Parathyroid adenoma (tissue), 2 donors: ENCODE data around the gene POLR2J.
"Not testable (repeated sequence)": the region's sequence is repeated elsewhere in the genome, so short reads cannot be mapped to it uniquely, and the experiment has no call there.

Experiments used
- H2AFZ ChIP-seq: fragments of 300-600 bp; sonication (generic); one replicate; pipeline ENCODE4 v1.7.0; 2017; ENCODE audit warnings: antibody characterized with exemption, mild to moderate bottlenecking
- H3K27ac ChIP-seq: fragments of 300-600 bp; sonication (generic); one replicate; pipeline ENCODE4 v1.7.0; 2017
- H3K27me3 ChIP-seq: fragments of 300-600 bp; sonication (generic); one replicate; pipeline ENCODE4 v1.7.0; 2017; ENCODE audit warnings: low read length; ENCODE audit not compliant: control insufficient read depth, insufficient read depth
- H3K36me3 ChIP-seq: fragments of 300-600 bp; sonication (generic); one replicate; pipeline ENCODE4 v1.7.0; 2017; ENCODE audit warnings: low read length; ENCODE audit not compliant: control insufficient read depth, insufficient read depth
- H3K4me1 ChIP-seq: fragments of 300-600 bp; sonication (generic); one replicate; pipeline ENCODE4 v1.7.0; 2017; ENCODE audit warnings: control low read depth
- H3K4me2 ChIP-seq: fragments of 300-600 bp; sonication (generic); one replicate; pipeline ENCODE4 v1.7.0; 2017; ENCODE audit warnings: low read length
- H3K4me3 ChIP-seq: fragments of 300-600 bp; sonication (generic); one replicate; pipeline ENCODE4 v1.7.0; 2017; ENCODE audit warnings: low read depth, low read length
- H3K79me2 ChIP-seq: fragments of 300-600 bp; sonication (generic); one replicate; pipeline ENCODE4 v1.7.0; 2017; ENCODE audit warnings: control low read depth
- H3K9ac ChIP-seq: fragments of 300-600 bp; sonication (generic); one replicate; pipeline ENCODE4 v1.7.0; 2017; ENCODE audit warnings: mild to moderate bottlenecking
- H3K9me3 ChIP-seq: fragments of 300-600 bp; sonication (generic); one replicate; pipeline ENCODE4 v1.7.0; 2017; ENCODE audit warnings: low read length; ENCODE audit not compliant: control insufficient read depth
- TF ChIP-seq, protein P1 (sequence below): fragments of 300-600 bp; sonication (generic); IDR thresholded peaks from one replicate; pipeline ENCODE4 v1.7.0; 2017; ENCODE audit warnings: antibody characterized with exemption, mild to moderate bottlenecking
- donor health status: primary hyperparathyroidism.

The POLR2J gene

DNA sequence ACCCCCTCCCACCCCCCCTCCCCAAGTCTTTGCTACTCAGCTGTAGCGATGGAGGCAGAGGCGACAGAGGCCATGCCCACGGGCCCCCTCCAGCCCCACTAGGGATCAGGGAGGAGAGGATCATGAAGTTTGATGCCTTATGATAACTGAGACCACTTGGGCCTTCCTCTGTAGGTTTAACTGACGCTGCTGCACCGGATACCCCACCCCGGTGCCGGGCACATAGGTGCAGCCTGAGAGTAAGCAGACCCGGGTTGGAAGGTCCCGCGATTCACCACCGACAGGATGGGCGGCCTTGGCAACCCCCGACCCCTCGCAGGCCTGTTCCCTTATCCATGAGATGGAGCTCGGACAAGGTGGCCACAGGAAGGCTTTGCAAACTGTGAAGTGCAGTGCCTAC, 15.3 kb upstream of the POLR2J start:
- not testable (repeated sequence) for H3K79me2 ChIP-seq, H3K36me3 ChIP-seq, H3K9ac ChIP-seq, H2AFZ ChIP-seq, H3K4me1 ChIP-seq, H3K27ac ChIP-seq, H3K9me3 ChIP-seq, H3K4me3 ChIP-seq, H3K27me3 ChIP-seq, H3K4me2 ChIP-seq

DNA sequence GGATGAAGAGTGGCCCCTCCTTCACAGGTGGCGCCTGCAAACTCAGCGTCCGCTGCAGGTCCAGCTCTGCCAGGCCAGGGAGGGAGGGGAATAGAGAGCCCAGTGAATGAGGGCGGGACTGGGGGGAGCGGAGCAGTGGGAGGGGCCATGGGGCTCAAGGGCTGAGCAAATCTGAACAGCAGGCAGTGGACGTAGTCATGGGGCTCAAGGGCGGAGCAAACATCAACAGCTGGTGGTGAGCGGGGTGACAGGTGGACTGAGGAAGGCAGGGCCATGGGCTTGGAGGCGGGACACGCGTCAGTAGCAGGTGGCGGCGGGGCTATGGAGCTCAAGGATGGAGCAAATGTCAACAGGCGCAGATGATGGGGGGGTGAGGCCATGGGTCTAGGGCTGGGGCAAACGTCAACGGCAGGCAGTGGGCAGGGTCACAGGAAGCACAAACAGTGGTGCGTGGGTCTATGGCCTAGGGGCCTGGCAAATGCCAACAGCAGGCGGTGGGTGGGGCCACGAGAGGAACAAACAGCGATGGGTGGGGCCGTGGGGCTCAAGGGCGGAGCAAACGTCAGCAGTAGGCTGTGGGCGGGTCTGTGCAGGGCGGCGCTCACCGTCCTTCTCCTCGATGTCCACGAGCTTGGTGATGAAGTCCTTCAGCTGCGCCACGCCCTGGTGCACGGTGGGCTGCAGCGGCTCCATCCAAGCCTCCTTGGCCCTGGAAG, 14.7 kb upstream of the POLR2J start:
- H3K9ac ChIP-seq, H3K9me3 ChIP-seq, H3K27ac ChIP-seq, H2AFZ ChIP-seq, H3K4me1 ChIP-seq, H3K4me3 ChIP-seq, H3K27me3 ChIP-seq, H3K36me3 ChIP-seq, H3K79me2 ChIP-seq, H3K4me2 ChIP-seq: not testable (repeated sequence)

DNA sequence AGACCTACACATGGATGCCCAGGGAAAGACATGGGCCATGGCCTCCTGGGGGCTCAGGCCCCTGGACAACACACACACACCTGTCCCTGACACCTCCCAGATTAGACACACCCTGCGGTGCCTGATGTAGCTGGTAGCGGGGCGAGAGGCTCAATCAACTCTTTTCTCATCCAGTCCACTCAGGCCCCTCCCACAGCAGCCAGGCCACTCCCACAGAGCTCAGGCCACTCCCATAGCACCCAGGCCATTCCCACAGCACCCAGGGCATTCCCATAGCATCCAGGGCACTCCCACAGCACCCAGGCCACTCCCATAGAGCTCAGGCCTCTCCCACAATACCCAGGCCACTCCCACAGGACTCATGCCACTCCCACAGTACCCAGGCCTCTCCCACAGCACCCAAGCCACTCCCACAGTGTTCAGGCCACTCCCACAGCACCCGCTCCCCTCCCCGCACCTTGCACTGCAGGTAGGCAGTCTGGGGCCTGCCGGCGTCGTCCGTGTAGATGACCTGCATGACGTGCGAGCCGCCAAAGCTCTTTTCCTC, 11.9 kb upstream of the POLR2J start:
- not testable (repeated sequence) for H3K9me3 ChIP-seq

DNA sequence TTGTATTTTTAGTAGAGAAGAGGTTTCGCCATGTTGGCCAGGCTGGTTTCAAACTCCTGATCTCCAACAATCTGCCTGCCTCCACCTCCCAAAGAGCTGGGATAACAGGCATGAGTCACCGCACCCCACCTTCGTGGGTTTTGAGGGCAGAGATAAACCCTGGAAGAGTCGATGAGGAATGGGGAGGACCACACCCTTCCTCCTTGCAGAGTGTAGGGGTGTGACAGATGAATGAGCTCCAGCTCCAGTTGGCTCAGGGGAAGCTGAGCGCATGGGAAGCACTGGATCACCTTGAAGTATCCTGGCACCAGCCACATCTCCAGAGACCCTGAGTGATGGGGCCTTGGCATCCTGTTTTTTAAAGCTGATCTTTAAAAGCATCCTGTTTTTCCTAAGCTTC, 5.6 kb upstream of the POLR2J start:
- H3K79me2 ChIP-seq, H2AFZ ChIP-seq, H3K9ac ChIP-seq, H3K4me2 ChIP-seq, H3K27ac ChIP-seq, H3K4me3 ChIP-seq, H3K4me1 ChIP-seq, H3K36me3 ChIP-seq, H3K27me3 ChIP-seq, H3K9me3 ChIP-seq: not testable (repeated sequence)

More for the DNA sequence above, 11.9 kb upstream of the POLR2J start:
- not testable (repeated sequence) for H3K4me2 ChIP-seq, H3K27me3 ChIP-seq, H3K4me1 ChIP-seq, H3K9ac ChIP-seq, H2AFZ ChIP-seq, H3K27ac ChIP-seq, H3K4me3 ChIP-seq, H3K79me2 ChIP-seq, H3K36me3 ChIP-seq

DNA sequence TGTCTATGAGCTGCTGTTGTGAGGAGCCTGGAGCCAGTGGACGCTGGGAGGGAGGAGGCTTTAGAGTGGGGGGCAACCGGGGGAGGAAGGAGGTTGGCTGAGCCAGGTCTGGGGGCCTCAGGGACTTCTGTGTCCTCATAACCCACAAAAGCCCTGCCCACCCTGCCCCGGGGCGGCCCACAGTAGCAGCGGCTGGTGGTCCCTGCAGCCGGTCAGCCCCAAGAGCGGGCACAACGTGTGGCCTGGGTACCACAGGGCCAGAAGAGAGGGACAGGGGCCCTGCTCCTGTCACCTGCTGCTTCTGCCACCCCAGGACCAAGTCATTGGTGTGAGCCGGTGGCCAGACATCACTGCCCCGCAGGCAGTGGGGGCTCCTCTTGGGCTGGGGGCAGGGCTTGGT, 3.2 kb upstream of the POLR2J start:
- not testable (repeated sequence) for H2AFZ ChIP-seq, H3K79me2 ChIP-seq, H3K4me3 ChIP-seq, H3K27ac ChIP-seq, H3K4me1 ChIP-seq, H3K36me3 ChIP-seq, H3K4me2 ChIP-seq, H3K9me3 ChIP-seq, H3K9ac ChIP-seq, H3K27me3 ChIP-seq

DNA sequence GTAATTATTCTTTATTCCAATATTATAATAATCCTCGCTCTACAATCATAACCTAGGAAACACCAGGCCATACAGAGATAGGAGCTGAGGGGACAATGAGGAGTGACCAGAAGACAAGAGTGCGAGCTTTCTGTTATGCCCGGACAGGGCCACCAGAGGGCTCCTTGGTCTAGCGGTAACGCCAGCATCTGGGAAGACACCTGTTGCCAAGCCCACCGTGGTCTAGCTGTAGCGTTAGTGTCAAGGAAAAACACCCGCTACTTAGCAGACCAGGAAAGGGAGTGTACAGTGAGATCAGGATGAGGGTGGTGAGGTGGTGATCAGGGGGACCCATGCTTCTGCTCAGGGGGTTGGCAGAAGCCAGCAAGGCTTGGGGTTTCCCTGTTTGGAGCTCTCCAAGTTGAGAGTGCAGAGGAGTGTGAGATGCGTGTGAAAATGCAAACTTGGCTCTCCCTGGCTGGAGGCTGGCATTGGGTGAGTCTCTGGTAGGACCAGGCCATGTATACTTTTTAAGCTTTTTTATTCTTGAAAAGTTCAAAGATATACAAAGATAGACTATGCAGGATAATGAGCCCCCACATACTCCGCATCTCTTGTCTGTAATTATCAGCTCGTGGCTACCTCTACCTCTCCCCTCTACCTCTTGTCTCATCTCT, 1.4 kb upstream of the POLR2J start:
- not testable (repeated sequence) for H3K27me3 ChIP-seq, H3K36me3 ChIP-seq, H3K27ac ChIP-seq, H3K9ac ChIP-seq, H3K9me3 ChIP-seq, H3K4me3 ChIP-seq, H3K4me1 ChIP-seq, H2AFZ ChIP-seq, H3K4me2 ChIP-seq, H3K79me2 ChIP-seq
- TF ChIP-seq, protein P1, sequence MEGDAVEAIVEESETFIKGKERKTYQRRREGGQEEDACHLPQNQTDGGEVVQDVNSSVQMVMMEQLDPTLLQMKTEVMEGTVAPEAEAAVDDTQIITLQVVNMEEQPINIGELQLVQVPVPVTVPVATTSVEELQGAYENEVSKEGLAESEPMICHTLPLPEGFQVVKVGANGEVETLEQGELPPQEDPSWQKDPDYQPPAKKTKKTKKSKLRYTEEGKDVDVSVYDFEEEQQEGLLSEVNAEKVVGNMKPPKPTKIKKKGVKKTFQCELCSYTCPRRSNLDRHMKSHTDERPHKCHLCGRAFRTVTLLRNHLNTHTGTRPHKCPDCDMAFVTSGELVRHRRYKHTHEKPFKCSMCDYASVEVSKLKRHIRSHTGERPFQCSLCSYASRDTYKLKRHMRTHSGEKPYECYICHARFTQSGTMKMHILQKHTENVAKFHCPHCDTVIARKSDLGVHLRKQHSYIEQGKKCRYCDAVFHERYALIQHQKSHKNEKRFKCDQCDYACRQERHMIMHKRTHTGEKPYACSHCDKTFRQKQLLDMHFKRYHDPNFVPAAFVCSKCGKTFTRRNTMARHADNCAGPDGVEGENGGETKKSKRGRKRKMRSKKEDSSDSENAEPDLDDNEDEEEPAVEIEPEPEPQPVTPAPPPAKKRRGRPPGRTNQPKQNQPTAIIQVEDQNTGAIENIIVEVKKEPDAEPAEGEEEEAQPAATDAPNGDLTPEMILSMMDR = peak; percentile 56

DNA sequence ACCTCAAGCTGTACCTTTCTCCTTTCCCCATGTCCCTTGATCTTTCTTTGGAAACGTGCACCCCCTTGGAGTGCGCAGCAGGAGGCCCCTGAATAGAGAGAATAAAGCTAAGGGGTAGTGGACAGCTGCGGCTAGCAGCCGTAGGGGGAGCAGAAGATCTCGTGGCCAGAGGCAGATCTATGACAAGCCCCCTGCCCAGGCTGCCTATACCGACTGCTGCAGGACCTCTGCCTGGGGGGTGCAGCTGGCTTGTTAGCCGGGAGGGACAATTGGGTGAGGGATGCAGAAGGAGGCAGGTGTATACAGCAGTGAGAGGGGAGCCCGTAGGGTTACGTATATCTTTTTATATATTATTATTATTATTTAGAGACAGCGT, 475 bp upstream of the POLR2J start:
- H3K9ac ChIP-seq, H3K27me3 ChIP-seq: not testable (repeated sequence)

DNA sequence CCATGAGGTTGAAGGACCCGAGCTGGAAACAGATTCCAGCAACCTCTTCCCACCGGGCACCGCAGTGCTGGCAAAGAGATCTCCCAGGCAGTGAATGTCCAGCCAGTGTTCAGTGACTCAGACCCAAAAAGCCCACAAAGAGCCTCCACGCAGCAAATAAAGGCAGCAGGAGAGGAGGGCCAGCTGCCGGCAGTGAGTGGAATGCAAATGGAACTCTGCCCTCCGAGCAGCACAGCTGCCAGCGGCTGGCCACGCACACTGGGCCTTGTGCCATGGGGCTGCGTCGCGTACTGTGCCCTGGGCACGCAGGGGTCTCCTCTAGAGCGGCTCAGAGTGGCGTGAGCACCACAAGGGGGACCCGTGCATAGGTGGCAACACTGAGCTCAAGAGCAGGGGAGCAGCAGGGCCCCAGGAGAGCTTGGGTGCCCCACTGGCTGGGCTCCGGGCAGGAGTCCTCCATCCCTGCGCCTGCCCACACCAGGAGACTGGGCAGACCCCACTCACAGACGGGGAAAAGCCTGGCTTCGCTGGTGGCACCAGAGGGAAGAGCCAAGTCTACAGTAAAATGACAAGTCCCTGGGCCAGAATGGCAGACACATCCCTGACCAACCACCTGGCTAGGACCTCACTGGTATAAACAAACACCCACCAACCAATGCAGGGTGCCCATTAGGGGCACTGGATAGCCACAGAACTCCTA, 3.8 kb downstream of the POLR2J start:
- not testable (repeated sequence) for H3K4me3 ChIP-seq, H3K4me2 ChIP-seq, H3K9me3 ChIP-seq, H3K4me1 ChIP-seq, H3K9ac ChIP-seq, H2AFZ ChIP-seq, H3K27ac ChIP-seq, H3K79me2 ChIP-seq, H3K36me3 ChIP-seq, H3K27me3 ChIP-seq

More for the DNA sequence above, 475 bp upstream of the POLR2J start:
- H3K9me3 ChIP-seq, H3K4me1 ChIP-seq, H3K36me3 ChIP-seq, H3K4me2 ChIP-seq, H3K4me3 ChIP-seq, H3K27ac ChIP-seq, H2AFZ ChIP-seq, H3K79me2 ChIP-seq: not testable (repeated sequence)

DNA sequence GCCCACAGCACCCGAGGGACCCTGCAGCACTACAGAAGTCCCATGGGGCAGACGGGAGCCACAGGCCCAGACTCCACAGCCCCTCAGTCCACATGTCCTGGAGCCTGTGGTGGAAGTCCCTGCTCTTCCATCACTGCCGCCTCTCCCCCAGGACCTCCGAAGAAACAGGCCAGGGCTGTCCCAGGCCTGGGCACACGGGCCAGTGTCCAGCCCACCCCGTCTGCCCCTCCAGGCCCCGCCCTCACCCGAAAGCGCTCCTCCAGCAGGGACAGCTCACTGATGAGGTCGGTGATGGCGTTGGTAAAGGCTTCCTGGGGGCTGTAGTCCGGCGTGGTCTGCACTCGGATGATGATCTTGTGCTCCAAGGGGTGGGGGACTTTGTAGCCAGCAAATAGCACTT, 4.6 kb downstream of the POLR2J start:
- not testable (repeated sequence) for H3K27me3 ChIP-seq, H3K4me3 ChIP-seq, H3K79me2 ChIP-seq, H3K4me1 ChIP-seq, H3K36me3 ChIP-seq, H3K27ac ChIP-seq, H3K9ac ChIP-seq, H2AFZ ChIP-seq, H3K4me2 ChIP-seq, H3K9me3 ChIP-seq
